B cell (primary cell): ENCODE data around the gene FAR2. TPM values are rescaled to one million over a fixed set of nuclear protein-coding genes. Genes with fewer than 3 reads are reported as not detected.

ENCODE experiments used
- ATAC-seq: fragments of 200-7000 bp; cut with Tn5 transposase; one replicate; pipeline ENCODE4 v1.10.0; 2021; ENCODE audit warnings: low read depth, mild to moderate bottlenecking, moderate number of reproducible peaks, moderate library complexity
- CTCF ChIA-PET: fragments of 350-600 bp; sonication (Branson Sonifier 250); formaldehyde crosslinking; loops from one replicate; lab custom pipeline; 2021; ENCODE audit warnings: antibody characterized with exemption, inconsistent platforms; lab: Charles Lee
- POLR2A ChIA-PET: fragments of 350-600 bp; sonication (Branson Sonifier 250); formaldehyde crosslinking; loops from one replicate; lab custom pipeline; 2021; ENCODE audit warnings: antibody characterized with exemption; lab: Charles Lee
- DNase-seq: peaks from one replicate; pipeline ENCODE4 v3.0.0; 2013
- H2AFZ ChIP-seq: 2 replicates; pipeline ENCODE4 v1.6.1; 2012; ENCODE audit warnings: mild to moderate bottlenecking, low read depth, low read length; ENCODE audit not compliant: insufficient read depth, poor library complexity, severe bottlenecking
- H3K27ac ChIP-seq, 2 donors: 1 replicate in 1 of 2; 2 replicates in 1 of 2; pipeline ENCODE4 v1.5.1; 2012 to 2013; ENCODE audit warnings: low read length in 2 of 2, mild to moderate bottlenecking in 2 of 2, moderate library complexity in 1 of 2
- H3K27me3 ChIP-seq, 4 experiments: fragments of 200-600 bp in 1 of 4; sonication (generic) in 1 of 4; replicated peaks in 1 of 4; 1 replicate in 2 of 4; 2 replicates in 2 of 4; pipeline versions ENCODE4 v1.6.1 to v1.7.0; 2013 to 2016; ENCODE audit warnings: low read length in 3 of 4, mild to moderate bottlenecking in 2 of 4, mixed read lengths in 1 of 4, moderate library complexity in 1 of 4; ENCODE audit not compliant: insufficient read depth in 4 of 4, control insufficient read depth in 3 of 4; ENCODE audit errors: control extremely low read depth in 1 of 4
- H3K36me3 ChIP-seq, 2 experiments: replicated peaks in 1 of 2; 1 replicate in 1 of 2; 2 replicates in 1 of 2; pipeline versions ENCODE4 v1.6.1 to v1.7.1; 2013; ENCODE audit warnings: low read length in 1 of 2; ENCODE audit not compliant: insufficient read depth in 2 of 2, control insufficient read depth in 1 of 2; ENCODE audit errors: control extremely low read depth in 1 of 2, extremely low read depth in 1 of 2
- H3K4me1 ChIP-seq, 2 donors: fragments of 200-600 bp in 1 of 2; sonication (generic) in 1 of 2; 1 replicate in 1 of 2; 2 replicates in 1 of 2; pipeline versions ENCODE4 v1.5.1 to v1.6.1; 2013 to 2017; ENCODE audit warnings: low read length in 2 of 2; ENCODE audit not compliant: control insufficient read depth in 2 of 2, insufficient read depth in 2 of 2
- H3K4me2 ChIP-seq: replicated peaks from 2 replicates; pipeline ENCODE3; 2012; ENCODE audit warnings: mild to moderate bottlenecking, low read depth, low read length; ENCODE audit not compliant: poor library complexity, severe bottlenecking
- H3K4me3 ChIP-seq, 5 experiments: fragments of 200-600 bp in 1 of 5; sonication (generic) in 1 of 5; 1 replicate in 3 of 5; 2 replicates in 2 of 5; pipeline versions ENCODE4 v1.5.1 to v1.7.0; 2011 to 2016; ENCODE audit warnings: low read length in 4 of 5, mild to moderate bottlenecking in 4 of 5, low read depth in 2 of 5, control low read depth in 1 of 5, moderate library complexity in 1 of 5; ENCODE audit not compliant: insufficient read depth in 1 of 5; ENCODE audit errors: control extremely low read depth in 1 of 5, extremely low read depth in 1 of 5
- H3K79me2 ChIP-seq: fragments of 200-600 bp; sonication (generic); one replicate; pipeline ENCODE4 v1.6.0; 2016; ENCODE audit warnings: low read length; ENCODE audit not compliant: control insufficient read depth, insufficient read depth
- H3K9ac ChIP-seq: fragments of 200-600 bp; sonication (generic); 2 replicates; pipeline ENCODE4 v1.6.1; 2017; ENCODE audit warnings: mild to moderate bottlenecking, low read length, moderate library complexity
- H3K9me3 ChIP-seq, 3 donors: one replicate each; pipeline versions ENCODE4 v1.6.1 to v1.7.1; 2013; ENCODE audit warnings: low read length in 2 of 3; ENCODE audit not compliant: control insufficient read depth in 2 of 3, insufficient read depth in 1 of 3; ENCODE audit errors: control extremely low read depth in 1 of 3
- H4K20me1 ChIP-seq: 2 replicates; pipeline ENCODE4 v1.6.0; 2012; ENCODE audit warnings: mild to moderate bottlenecking, low read length; ENCODE audit not compliant: insufficient read depth, control insufficient read depth, poor library complexity, severe bottlenecking
- H3K27ac Mint-ChIP-seq: one replicate; pipeline ENCODE4 v1.8.0; 2021; ENCODE audit warnings: mixed read lengths
- H3K27me3 Mint-ChIP-seq: one replicate; pipeline ENCODE4 v1.8.0; 2021; ENCODE audit warnings: mixed read lengths
- H3K4me1 Mint-ChIP-seq: one replicate; pipeline ENCODE4 v1.8.0; 2021; ENCODE audit warnings: mixed read lengths
- H3K4me3 Mint-ChIP-seq: one replicate; pipeline ENCODE4 v1.8.0; 2021; ENCODE audit warnings: mixed read lengths
- H3K9me3 Mint-ChIP-seq: one replicate; pipeline ENCODE4 v1.8.0; 2022; ENCODE audit warnings: mixed read lengths; ENCODE audit not compliant: insufficient read depth
- CTCF ChIP-seq: fragments of 200-600 bp; IDR thresholded peaks from one replicate; pipeline ENCODE4 v1.8.0; 2022; ENCODE audit warnings: antibody characterized with exemption, mild to moderate bottlenecking
- EZH2 ChIP-seq: IDR thresholded peaks from 2 replicates; pipeline ENCODE4 v1.6.1; 2012; ENCODE audit warnings: borderline replicate concordance, low read depth, mild to moderate bottlenecking, moderate library complexity, low read length; ENCODE audit not compliant: insufficient read depth, poor library complexity, severe bottlenecking
- WGBS: methylation state at CpG from one replicate; pipeline ENCODE4 v1.1.5; 2013; ENCODE audit warnings: missing lambda C conversion rate; ENCODE audit not compliant: insufficient coverage; 5-methylcytosine and 5-hydroxymethylcytosine counted together
- intact Hi-C: fragments of 100-400 bp; cut with micrococcal nuclease; formaldehyde crosslinking; loops from one replicate; pipeline ENCODE4 v1.10.0; 2022
- polyA plus RNA-seq: library from polyadenylated mRNA; depleted of rRNA; stranded (reverse); fragments of >200 nt; gene quantifications from 2 replicates; pipeline ENCODE4 v1.2.3, GENCODE V29; 2012
- total RNA-seq, 2 donors: library from RNA; stranded (reverse); fragments of 120-200 nt in 1 of 2; gene quantifications; 1 replicate in 1 of 2; 2 replicates in 1 of 2; pipeline versions ENCODE4 v1.2.3 to v1.2.4, GENCODE V29; 2013 to 2022

FAR2 gene
- total and polyA plus RNA-seq, 2 donors (not counting 1 experiment from before 2014, with no cell fraction given), result 0.39 TPM; not detected in 1

- H3K27ac Mint-ChIP-seq, result no peak overlapping the region
- Histone ChIP-seq H3K36me3 (peaks cover 9 to 30% of the 10 kb centered on the region in 2 experiments), H3K4me2 (no peak overlapping the region), H3K27me3 (no peaks in the 10 kb centered on the region), H3K9me3 (peaks cover 0 to 1% (median 0%) of the 10 kb centered on the region in 3 donors), H3K4me1 (no peaks in the 10 kb centered on the region), H3K27ac (no peak overlapping the region), H3K79me2 (no peaks in the 10 kb centered on the region), H2AFZ (no peak overlapping the region), H3K9ac (no peak overlapping the region), H4K20me1 (no peaks in the 10 kb centered on the region), H3K4me3 (no peak overlapping the region)
- no peak for TF ChIP-seq EZH2
- TF ChIP-seq CTCF, result no peak
- H3K4me3 Mint-ChIP-seq, result no peak overlapping the region
- H3K27me3 Mint-ChIP-seq, result no peaks in the 10 kb centered on the region
- no peaks in the 10 kb centered on the region for H3K4me1 Mint-ChIP-seq
- WGBS, result no CpG with 5 or more reads among the region's 2 CpGs
- DNase-seq (no peak), ATAC-seq (no peak)
- ChIA-PET CTCF (no interaction called here), POLR2A (no interaction called here)
- intact Hi-C loops, result no loop called here
- no peaks in the 10 kb centered on the region for H3K9me3 Mint-ChIP-seq
Measured at GRCh38 chr12:29365091-29365490, 216.0 kb downstream of the FAR2 start.

GRCh38 chr12:29374012-29374411 is 224.9 kb downstream of the FAR2 start:
- ChIA-PET CTCF (no interaction called here), POLR2A (no interaction called here)
- peaks cover 14% of the 10 kb centered on the region for H3K4me1 Mint-ChIP-seq
- intact Hi-C loops, result no loop called here
- H2AFZ ChIP-seq, result no peak overlapping the region
- no peak overlapping the region for H3K4me2 ChIP-seq
- TF ChIP-seq CTCF (no peak), EZH2 (no peak)
- H3K27ac ChIP-seq, result no peak overlapping the region
- H3K79me2 ChIP-seq, result peaks cover 65% of the 10 kb centered on the region
- H3K4me3 Mint-ChIP-seq, result no peak overlapping the region
- H3K9me3 ChIP-seq, result no peaks in the 10 kb centered on the region
- no peaks in the 10 kb centered on the region for H3K9me3 Mint-ChIP-seq
- H4K20me1 ChIP-seq, result peaks cover 23% of the 10 kb centered on the region
- H3K9ac ChIP-seq, result no peak overlapping the region
- no peak overlapping the region for H3K27ac Mint-ChIP-seq
- ATAC-seq (no peak), DNase-seq (no peak)
- no peak overlapping the region for H3K4me3 ChIP-seq
- 100% methylated on average over 2 of the region's 2 CpGs for WGBS
- H3K36me3 ChIP-seq, result peaks cover 0 to 12% of the 10 kb centered on the region in 2 experiments
- H3K27me3 Mint-ChIP-seq, result no peaks in the 10 kb centered on the region
- no peaks in the 10 kb centered on the region for H3K4me1 ChIP-seq
- H3K27me3 ChIP-seq, result no peaks in the 10 kb centered on the region
